Stimulated activated naive CD8-positive, alpha-beta T cell treated with anti-CD3 and anti-CD28 coated beads, Interleukin-15, Interleukin-2, amounts not matched to agents 100 U/mL and 50 U/mL, for 24 hours (primary cell): ENCODE data around the gene CACNG7.

Experiments used
- ATAC-seq: fragments of 150-1000 bp; cut with Tn5 transposase; one replicate; pipeline ENCODE4 v1.10.0; 2021
- DNase-seq: peaks from one replicate; pipeline ENCODE4 v3.0.0; 2021

CACNG7 gene

GRCh38 chr19:53983457-53984289, 74.6 kb downstream of the CACNG7 start:
- ATAC-seq (no peak), DNase-seq (no peak)

GRCh38 chr19:53985863-53986262, 76.8 kb downstream of the CACNG7 start:
- DNase-seq = no peak
- ATAC-seq = no peak

GRCh38 chr19:53988981-53989380, 79.9 kb downstream of the CACNG7 start:
- DNase-seq (no peak), ATAC-seq (no peak)

- ATAC-seq (no peak), DNase-seq (no peak)
These were observed 80.8 kb downstream of the CACNG7 start for GRCh38 chr19:53989600-53990533.

- no peak for ATAC-seq
- DNase-seq = no peak
These were observed 82.4 kb downstream of the CACNG7 start, which contains the start of gene CACNG6 for GRCh38 chr19:53991224-53992113. CACNG6 (plus strand) TSS chr19:53991637; CDS start chr19:53992878, 1,241 bp downstream.

- ATAC-seq (no peak), DNase-seq (no peak)
These were observed 83.1 kb downstream of the CACNG7 start for GRCh38 chr19:53992211-53992610.

- DNase-seq (no peak), ATAC-seq (no peak)
These were observed 83.7 kb downstream of the CACNG7 start for GRCh38 chr19:53992815-53993214.

GRCh38 chr19:53993448-53993847, 84.4 kb downstream of the CACNG7 start:
- ATAC-seq = no peak
- no peak for DNase-seq
